Measurements from ENCODE around the gene CACNA1F.

The CACNA1F gene

GRCh38 chrX:49161632-49162031, 71.5 kb downstream of the CACNA1F start:
- H3K27ac ChIP-seq (replicated peaks) = no peak overlapping the region
- DNase-seq (ENCODE audit: low read depth in 1 of 2, low spot score in 1 of 2) = no peak
- TF ChIP-seq REST (IDR thresholded peaks at IDR 0.05; ENCODE audit: insufficient replicate concordance, low read depth) = no peak
- no peak for TF ChIP-seq CTCF (IDR thresholded peaks at IDR 0.05; ENCODE audit: insufficient read depth, low read length)
- no peak for TF ChIP-seq POLR2AphosphoS5 (IDR thresholded peaks at IDR 0.05; ENCODE audit: low read depth)
- TF ChIP-seq GABPA (IDR thresholded peaks at IDR 0.05; ENCODE audit: low read depth) = no peak
- TF ChIP-seq SPI1 (IDR thresholded peaks at IDR 0.05; ENCODE audit: borderline replicate concordance, low read depth) = no peak
- H3K4me3 ChIP-seq (replicated peaks; ENCODE audit: insufficient read depth, low read length) = no peak overlapping the region
- H3K27me3 ChIP-seq (ENCODE audit: insufficient read depth, poor library complexity, severe bottlenecking) = no peaks in the 10 kb centered on the region

GRCh38 chrX:49160908-49161307, 72.2 kb downstream of the CACNA1F start:
- DNase-seq (ENCODE audit: low read depth in 1 of 2, low spot score in 1 of 2) = no peak
- Histone ChIP-seq H3K27ac (replicated peaks) (no peak overlapping the region), H3K27me3 (ENCODE audit: insufficient read depth, poor library complexity, severe bottlenecking) (no peaks in the 10 kb centered on the region), H3K4me3 (replicated peaks; ENCODE audit: insufficient read depth, low read length) (no peak overlapping the region)
- TF ChIP-seq CTCF (IDR thresholded peaks at IDR 0.05; ENCODE audit: insufficient read depth, low read length) (no peak), REST (IDR thresholded peaks at IDR 0.05; ENCODE audit: insufficient replicate concordance, low read depth) (no peak), SPI1 (IDR thresholded peaks at IDR 0.05; ENCODE audit: borderline replicate concordance, low read depth) (no peak), POLR2AphosphoS5 (IDR thresholded peaks at IDR 0.05; ENCODE audit: low read depth) (no peak), GABPA (IDR thresholded peaks at IDR 0.05; ENCODE audit: low read depth) (no peak)

- Histone ChIP-seq H3K4me3 (replicated peaks; ENCODE audit: insufficient read depth, low read length) (no peak overlapping the region), H3K27me3 (ENCODE audit: insufficient read depth, poor library complexity, severe bottlenecking) (no peaks in the 10 kb centered on the region), H3K27ac (replicated peaks) (no peak overlapping the region)
- DNase-seq (ENCODE audit: low read depth in 1 of 2, low spot score in 1 of 2) = no peak
- TF ChIP-seq CTCF (IDR thresholded peaks at IDR 0.05; ENCODE audit: insufficient read depth, low read length) (no peak), REST (IDR thresholded peaks at IDR 0.05; ENCODE audit: insufficient replicate concordance, low read depth) (no peak)
Measured at GRCh38 chrX:49157194-49157593, 75.9 kb downstream of the CACNA1F start.

Data from HL-60 (cell line).